Endothelial cell of umbilical vein (primary cell): Measurements from ENCODE around the gene TACR1.

Experiments used
- EZH2 ChIP-seq: IDR thresholded peaks from 2 replicates; pipeline ENCODE4 v1.6.1; 2012; ENCODE audit warnings: borderline replicate concordance, low read depth, mild to moderate bottlenecking, moderate library complexity, low read length, inconsistent platforms; ENCODE audit not compliant: severe bottlenecking
- FOS ChIP-seq: IDR thresholded peaks from 2 replicates; pipeline ENCODE4 v1.6.1; 2011; ENCODE audit warnings: mild to moderate bottlenecking, low read length, moderate library complexity, borderline replicate concordance; ENCODE audit not compliant: insufficient read depth
- MYC ChIP-seq: IDR thresholded peaks from one replicate; pipeline ENCODE4 v1.6.1; 2011; ENCODE audit warnings: mild to moderate bottlenecking, low read depth, low read length
- POLR2A ChIP-seq: IDR thresholded peaks from 2 replicates; pipeline ENCODE4 v1.6.1; 2012; ENCODE audit warnings: low read depth, mild to moderate bottlenecking, control low read depth, low read length
- POLR2AphosphoS5 ChIP-seq: IDR thresholded peaks from 2 replicates; pipeline ENCODE4 v1.6.1; 2012; ENCODE audit warnings: low read depth, mild to moderate bottlenecking, control low read depth, low read length, moderate library complexity; ENCODE audit not compliant: insufficient read depth
- TF ChIP-seq, protein P1 (sequence below), 2 donors: IDR thresholded peaks; 1 replicate in 1 of 2; 2 replicates in 1 of 2; pipeline ENCODE4 v1.5.1; 2011; ENCODE audit warnings: low read length in 2 of 2, mild to moderate bottlenecking in 2 of 2, moderate library complexity in 2 of 2, control low read depth in 1 of 2, inconsistent platforms in 1 of 2, low read depth in 1 of 2; ENCODE audit not compliant: insufficient read depth in 1 of 2; ENCODE audit errors: extremely low read depth in 1 of 2
- TF ChIP-seq, protein P2 (sequence below): IDR thresholded peaks from 2 replicates; pipeline ENCODE4 v1.6.1; 2011; ENCODE audit not compliant: insufficient read depth, insufficient read length

DNA sequence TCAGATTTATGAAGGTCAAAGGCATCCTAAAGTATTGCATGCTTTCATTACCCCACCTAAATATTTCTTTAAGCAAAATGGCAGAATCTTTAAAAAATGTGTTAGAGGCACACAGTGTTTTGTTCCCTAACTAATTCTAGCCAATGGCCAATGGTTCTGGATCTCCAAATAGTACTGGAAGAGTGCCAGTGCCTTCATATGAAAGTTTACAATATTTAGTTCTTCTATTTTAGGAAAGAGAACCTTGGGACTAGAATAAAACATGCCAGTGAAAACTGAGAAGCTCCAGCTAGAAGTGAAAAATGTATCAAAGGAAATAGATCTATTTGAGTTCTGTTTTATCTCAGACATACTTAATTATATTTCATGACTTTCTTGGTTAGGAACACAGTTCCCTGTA is 37.1 kb downstream of the TACR1 start:
- TF ChIP-seq POLR2AphosphoS5 (no peak), POLR2A (no peak), EZH2 (no peak), MYC (no peak), FOS (no peak)
- TF ChIP-seq, protein P1, sequence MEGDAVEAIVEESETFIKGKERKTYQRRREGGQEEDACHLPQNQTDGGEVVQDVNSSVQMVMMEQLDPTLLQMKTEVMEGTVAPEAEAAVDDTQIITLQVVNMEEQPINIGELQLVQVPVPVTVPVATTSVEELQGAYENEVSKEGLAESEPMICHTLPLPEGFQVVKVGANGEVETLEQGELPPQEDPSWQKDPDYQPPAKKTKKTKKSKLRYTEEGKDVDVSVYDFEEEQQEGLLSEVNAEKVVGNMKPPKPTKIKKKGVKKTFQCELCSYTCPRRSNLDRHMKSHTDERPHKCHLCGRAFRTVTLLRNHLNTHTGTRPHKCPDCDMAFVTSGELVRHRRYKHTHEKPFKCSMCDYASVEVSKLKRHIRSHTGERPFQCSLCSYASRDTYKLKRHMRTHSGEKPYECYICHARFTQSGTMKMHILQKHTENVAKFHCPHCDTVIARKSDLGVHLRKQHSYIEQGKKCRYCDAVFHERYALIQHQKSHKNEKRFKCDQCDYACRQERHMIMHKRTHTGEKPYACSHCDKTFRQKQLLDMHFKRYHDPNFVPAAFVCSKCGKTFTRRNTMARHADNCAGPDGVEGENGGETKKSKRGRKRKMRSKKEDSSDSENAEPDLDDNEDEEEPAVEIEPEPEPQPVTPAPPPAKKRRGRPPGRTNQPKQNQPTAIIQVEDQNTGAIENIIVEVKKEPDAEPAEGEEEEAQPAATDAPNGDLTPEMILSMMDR (IDR thresholded peaks at IDR 0.05; ENCODE audit: extremely low read depth in 1 of 2, insufficient read depth in 1 of 2, low read depth in 1 of 2, low read length in 2 of 2) = no peak
- TF ChIP-seq, protein P2, sequence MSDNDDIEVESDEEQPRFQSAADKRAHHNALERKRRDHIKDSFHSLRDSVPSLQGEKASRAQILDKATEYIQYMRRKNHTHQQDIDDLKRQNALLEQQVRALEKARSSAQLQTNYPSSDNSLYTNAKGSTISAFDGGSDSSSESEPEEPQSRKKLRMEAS = no peak
